AG08395 (cell line): ENCODE data around the gene PCIF1.
"Not testable (repeated sequence)": the region's sequence is repeated elsewhere in the genome, so short reads cannot be mapped to it uniquely, and the experiment has no call there.

Experiments used
- DNase-seq: peaks from one replicate; pipeline ENCODE4 v3.0.0; 2012; ENCODE audit warnings: mixed read lengths, low spot score

The PCIF1 gene

GRCh38 chr20:45994761-45995493 lies 60.4 kb downstream of the PCIF1 start:
- DNase-seq, result no peak

- DNase-seq, result not testable (repeated sequence)
These were observed 61.1 kb downstream of the PCIF1 start for GRCh38 chr20:45995495-45996097.

DNA sequence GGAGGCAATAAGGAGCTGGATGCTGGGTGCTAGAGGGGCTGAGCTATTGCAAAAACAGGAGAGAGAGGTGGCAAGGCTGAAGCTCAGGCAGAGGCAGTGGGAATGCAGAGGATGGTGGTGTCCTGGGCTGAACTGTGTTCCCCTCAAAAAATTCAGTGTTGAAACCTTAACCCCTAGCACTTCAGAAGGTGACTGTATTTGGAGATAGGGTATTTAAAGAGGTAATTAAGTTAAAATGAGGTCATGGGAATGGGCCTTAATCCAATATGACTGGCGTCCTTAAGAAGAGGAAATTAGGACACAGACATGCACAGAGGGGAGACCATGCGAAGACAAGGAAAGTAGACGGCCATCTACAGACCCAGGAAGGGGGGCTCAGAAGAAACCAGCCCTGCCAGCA lies 62.7 kb downstream of the PCIF1 start:
- no peak for DNase-seq
